Measurements from ENCODE around the gene RBM12.
A peak's percentile ranks its signal among the peaks of the same experiment; 100 is the strongest.
"Not testable (repeated sequence)": the region's sequence is repeated elsewhere in the genome, so short reads cannot be mapped to it uniquely, and the experiment has no call there.

The RBM12 gene

DNA sequence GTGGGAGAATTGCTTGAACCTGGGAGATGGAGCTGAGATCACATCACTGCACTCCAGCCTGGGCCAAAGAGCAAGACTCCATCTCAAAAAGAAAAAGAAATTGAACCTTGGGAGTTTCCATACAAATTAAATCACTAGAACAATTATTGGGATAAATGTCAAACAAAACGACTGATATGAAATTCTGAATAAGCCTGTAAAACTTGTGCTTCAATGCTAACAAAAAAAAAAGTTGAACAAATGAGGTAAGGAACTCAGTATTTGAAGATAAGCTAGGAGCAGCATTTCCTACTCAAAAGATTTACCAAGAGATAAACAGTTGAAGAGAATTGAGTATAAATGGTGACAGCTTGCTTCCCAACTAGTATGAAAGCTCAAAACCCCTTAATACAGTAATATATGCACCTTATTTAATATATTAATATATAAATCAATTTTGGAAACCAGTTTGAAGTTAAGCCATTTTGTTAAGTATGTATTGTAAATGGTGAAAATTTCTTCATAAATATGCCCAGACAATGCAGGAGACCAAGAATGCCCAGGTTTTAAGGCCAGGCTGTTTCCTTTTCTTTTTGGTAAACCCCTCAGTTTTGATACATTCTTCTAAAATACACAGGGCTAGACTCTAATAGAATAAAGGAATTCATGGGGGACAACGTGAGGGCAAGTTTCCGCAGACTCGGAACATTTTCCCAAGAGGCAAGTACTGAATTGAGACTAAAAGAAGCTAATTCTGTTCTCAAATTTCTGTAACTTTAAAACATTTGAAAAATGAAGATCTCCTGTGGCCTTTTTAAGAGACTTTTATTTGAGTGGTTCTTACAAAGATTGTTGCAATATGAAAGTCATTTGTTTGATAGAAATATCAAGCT lies 38.4 kb upstream of the RBM12 start:
- Mint-ChIP-seq H3K36me3 (ENCODE audit: low read depth) (peaks cover 51% of the 10 kb centered on the region), H3K4me3 (no peak overlapping the region), H3K27ac (peak overlapping the region; percentile 21), H3K4me1 (ENCODE audit: low read depth) (peaks cover 26% of the 10 kb centered on the region), H3K27me3 (ENCODE audit: low read depth) (no peaks in the 10 kb centered on the region), H3K9me3 (no peaks in the 10 kb centered on the region)

DNA sequence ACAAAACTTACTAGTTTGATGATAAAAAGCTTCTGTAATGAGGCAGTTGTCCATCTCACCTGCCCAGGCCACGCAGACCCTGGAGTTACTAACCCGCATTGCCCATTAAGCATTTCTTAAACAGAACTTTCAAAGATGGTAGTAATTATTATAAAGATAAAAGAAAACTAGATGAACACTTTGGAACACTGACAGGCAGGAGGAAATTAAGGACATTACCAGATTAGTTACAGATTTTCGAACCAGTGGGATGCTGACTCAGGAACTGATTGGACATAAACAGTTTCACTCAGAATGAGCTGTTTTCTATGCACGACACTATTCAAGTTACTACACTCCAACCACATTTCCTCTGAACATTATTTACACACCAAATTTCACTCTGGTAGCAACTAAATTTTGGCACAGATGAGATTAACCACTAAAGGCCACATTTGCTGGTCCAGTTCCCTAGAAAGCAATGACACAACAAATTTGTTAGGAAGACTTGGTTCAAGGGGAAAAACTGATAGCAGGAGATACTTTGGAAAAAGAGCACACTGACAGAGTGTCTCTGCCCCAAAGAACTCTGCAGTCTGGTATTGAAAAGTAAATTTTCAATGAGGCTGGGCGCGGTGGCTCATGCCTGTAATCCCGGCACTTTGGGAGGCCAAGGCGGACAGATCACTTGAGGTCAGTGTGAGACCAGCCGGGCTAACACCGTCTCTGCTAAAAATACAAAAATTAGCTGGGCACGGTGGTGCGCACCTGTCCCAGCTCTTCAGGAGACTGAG lies 37.5 kb upstream of the RBM12 start:
- H3K27ac Mint-ChIP-seq, result peak overlapping the region; percentile 70
- H3K4me3 Mint-ChIP-seq, result no peak overlapping the region

DNA sequence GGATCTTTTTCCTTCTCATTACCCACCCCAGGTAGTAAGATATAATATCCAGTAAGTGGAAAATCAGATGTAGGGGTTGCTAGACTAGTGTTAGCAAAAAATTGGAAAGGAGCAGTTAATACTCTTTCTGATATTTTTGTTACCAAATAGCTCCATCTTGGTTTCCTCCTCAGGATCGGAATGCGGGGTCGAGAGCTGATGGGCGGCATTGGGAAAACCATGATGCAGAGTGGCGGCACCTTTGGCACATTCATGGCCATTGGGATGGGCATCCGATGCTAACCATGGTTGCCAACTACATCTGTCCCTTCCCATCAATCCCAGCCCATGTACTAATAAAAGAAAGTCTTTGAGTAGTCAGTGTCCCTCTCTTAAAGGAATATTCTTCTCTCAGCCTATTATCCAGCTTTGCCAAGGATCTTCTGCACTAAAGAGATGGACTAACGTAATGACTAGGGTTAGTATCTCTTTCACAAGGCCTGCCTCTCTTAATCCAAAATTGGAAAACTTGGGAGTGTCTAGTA lies 36.0 kb upstream of the RBM12 start:
- Mint-ChIP-seq H3K4me1 (ENCODE audit: low read depth) (peaks cover 35% of the 10 kb centered on the region), H3K36me3 (ENCODE audit: low read depth) (peaks cover 49% of the 10 kb centered on the region), H3K27me3 (ENCODE audit: low read depth) (no peaks in the 10 kb centered on the region), H3K9me3 (no peaks in the 10 kb centered on the region), H3K4me3 (peak overlapping the region; percentile 89), H3K27ac (peak overlapping the region; percentile 42)

More for the DNA sequence above, 37.5 kb upstream of the RBM12 start:
- Mint-ChIP-seq H3K36me3 (ENCODE audit: low read depth) (peaks cover 56% of the 10 kb centered on the region), H3K27me3 (ENCODE audit: low read depth) (no peaks in the 10 kb centered on the region), H3K9me3 (no peaks in the 10 kb centered on the region), H3K4me1 (ENCODE audit: low read depth) (peaks cover 34% of the 10 kb centered on the region)

DNA sequence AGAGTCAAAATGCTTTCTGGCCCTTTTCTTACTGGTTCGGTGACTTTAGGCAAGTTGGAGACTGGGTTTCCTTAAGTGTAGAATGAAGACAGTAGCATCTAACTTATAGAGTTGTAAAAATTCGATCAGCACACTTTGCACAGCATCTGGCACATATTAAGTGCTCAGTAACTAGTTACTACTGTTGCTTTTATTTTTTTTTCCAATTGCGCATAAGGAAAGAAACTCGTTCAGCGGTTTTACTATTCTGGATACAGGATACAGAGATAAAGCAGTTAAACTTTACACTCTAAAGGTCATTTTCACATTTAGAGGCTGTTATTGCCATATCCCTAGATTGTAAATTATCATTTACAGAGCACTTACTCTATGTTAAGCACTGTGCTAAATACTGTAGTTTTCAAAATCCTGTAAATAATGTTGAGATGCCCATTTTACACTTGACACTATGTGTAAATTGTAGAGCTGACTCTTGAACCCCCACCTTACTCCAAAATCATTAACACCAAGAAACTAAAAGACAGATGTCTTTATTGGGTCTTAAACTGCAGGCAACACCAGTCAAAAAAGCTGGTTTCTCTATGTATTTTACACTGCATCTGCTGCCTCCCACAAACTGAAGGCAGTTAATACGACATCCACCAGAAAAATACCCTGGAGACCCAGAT lies 35.4 kb upstream of the RBM12 start:
- H3K4me1 Mint-ChIP-seq (ENCODE audit: low read depth), result peaks cover 35% of the 10 kb centered on the region
- peak overlapping the region; percentile 89 for H3K4me3 Mint-ChIP-seq
- peak overlapping the region; percentile 90 for H3K27ac Mint-ChIP-seq
- peaks cover 49% of the 10 kb centered on the region for H3K36me3 Mint-ChIP-seq (ENCODE audit: low read depth)
- H3K9me3 Mint-ChIP-seq, result no peaks in the 10 kb centered on the region
- H3K27me3 Mint-ChIP-seq (ENCODE audit: low read depth), result no peaks in the 10 kb centered on the region

DNA sequence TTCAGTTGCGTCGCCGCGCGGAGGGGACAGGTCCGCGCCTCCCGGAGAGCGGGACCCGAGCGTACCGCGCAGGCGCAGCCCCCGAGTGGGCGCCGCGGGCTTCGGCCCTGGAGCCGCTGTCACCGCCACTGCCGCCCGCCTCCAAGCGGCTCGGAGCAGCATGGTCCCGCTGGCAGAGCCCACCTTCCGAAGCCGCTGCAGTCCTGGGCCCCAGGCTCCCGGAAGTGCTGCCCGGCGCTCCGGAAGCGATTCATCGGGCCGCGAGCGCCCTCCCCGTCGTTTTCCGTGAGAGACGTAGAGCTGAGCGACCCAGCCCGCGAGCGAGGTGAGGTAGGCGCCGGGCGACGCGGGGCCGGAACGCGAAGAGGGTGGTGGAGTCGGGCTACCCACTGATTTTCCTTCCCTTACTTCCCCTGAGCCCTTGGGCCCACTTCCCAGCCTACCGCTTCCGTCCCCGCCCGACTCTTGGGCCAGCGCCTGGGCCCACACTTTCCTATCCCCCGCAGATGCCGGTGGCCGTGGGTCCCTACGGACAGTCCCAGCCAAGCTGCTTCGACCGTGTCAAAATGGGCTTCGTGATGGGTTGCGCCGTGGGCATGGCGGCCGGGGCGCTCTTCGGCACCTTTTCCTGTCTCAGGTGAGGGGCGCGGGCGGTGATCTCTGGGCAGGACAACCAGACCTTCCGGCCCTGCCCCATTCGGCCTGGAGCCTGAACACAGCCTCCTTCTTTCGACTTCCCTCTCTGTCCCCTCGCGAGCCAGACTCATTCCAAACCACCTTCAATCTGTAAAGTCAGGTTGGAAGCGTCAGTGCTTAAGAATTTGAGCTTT lies 34.6 kb upstream of the RBM12 start, which contains the start of the genes NFS1 and ROMO1:
Gene NFS1 (minus strand): TSS at position 226 of the 830 bp plus-strand sequence. CDS start 64 bp downstream, at position 162.
Gene ROMO1 (plus strand): TSS at position 279 of the 830 bp plus-strand sequence. CDS start 228 bp downstream, at position 507.
- peaks cover 44% of the 10 kb centered on the region for H3K36me3 Mint-ChIP-seq (ENCODE audit: low read depth)
- peak within 1 kb of the TSS; percentile 89 for H3K4me3 Mint-ChIP-seq
- H3K4me1 Mint-ChIP-seq (ENCODE audit: low read depth), result peaks cover 33% of the 10 kb centered on the region
- H3K27ac Mint-ChIP-seq, result peak within 1 kb of the TSS; percentile 90
- no peaks in the 10 kb centered on the region for H3K9me3 Mint-ChIP-seq
- H3K27me3 Mint-ChIP-seq (ENCODE audit: low read depth), result no peaks in the 10 kb centered on the region

DNA sequence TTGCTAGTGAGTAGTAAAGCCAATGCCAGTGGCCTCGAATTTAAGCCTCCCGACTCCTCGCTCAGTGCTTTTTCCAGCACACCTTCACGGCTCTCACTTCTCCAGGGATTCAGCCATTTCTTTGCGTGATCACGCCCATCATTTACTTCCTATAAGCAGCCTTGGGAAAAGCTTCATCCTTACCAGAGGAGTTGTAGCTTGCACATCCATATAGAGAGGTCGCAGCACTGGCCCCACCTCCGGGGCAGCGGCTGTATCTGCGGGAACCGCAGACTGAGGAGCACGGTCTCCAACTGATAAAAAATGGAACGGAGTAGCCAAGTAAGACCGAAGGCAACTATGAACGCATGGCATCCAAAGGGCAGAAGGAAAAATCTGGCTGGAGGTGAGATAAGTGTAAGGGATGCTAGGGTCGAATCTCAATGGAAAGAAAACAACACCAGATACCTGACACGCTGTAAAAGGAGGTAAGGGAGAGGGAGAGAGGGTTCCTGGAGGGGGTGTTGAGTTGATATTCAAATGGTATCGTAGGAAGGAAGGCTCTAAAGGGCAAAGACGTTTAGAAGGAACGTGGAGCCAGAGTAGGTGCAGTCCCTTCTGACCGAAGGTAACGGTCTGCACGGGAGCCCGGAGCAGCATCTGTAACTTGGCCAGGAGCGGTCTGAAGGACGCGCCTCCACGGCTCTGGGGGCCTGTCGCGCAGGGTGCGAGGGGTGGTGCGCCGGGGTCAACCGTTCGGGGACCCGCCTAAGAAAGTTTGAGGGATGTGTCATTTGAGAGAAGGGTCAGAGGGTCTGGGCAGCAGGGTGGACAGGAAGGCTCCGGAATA lies 33.8 kb upstream of the RBM12 start:
- H3K27me3 Mint-ChIP-seq (ENCODE audit: low read depth), result no peaks in the 10 kb centered on the region
- peak overlapping the region; percentile 85 for H3K27ac Mint-ChIP-seq
- H3K4me1 Mint-ChIP-seq (ENCODE audit: low read depth), result peaks cover 30% of the 10 kb centered on the region
- H3K9me3 Mint-ChIP-seq, result no peaks in the 10 kb centered on the region
- peak overlapping the region; percentile 87 for H3K4me3 Mint-ChIP-seq
- peaks cover 35% of the 10 kb centered on the region for H3K36me3 Mint-ChIP-seq (ENCODE audit: low read depth)

DNA sequence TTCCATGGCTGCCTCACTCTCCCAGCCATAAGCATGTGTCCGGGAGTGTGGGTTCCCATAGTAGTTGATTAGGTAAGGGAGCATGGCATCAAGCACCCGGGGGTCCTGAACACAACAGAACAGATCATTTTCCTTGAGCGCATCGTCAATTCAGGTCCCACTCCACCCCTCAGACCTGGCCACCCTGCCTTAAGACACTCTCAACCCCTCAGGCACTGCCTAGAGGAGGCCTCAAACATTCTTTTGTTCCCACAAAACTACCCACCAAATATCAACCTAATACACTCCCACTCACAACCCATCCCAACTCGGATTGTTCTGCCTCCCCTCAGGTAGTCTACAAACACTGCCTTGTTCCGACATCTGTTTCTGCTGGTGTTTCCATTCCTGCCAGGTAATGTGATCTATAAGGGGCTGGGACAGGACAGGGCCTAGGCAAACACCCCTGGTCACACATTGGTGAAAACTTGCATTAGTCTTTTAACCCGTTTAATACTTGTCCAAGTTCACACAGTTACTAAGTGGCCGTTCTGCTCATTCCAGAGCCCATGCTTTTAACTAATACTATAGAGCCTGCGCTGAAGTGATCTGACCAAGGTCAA lies 33.1 kb upstream of the RBM12 start:
- Mint-ChIP-seq H3K4me3 (peak overlapping the region; percentile 87), H3K4me1 (ENCODE audit: low read depth) (peaks cover 29% of the 10 kb centered on the region), H3K9me3 (no peaks in the 10 kb centered on the region), H3K27me3 (ENCODE audit: low read depth) (no peaks in the 10 kb centered on the region), H3K36me3 (ENCODE audit: low read depth) (peaks cover 31% of the 10 kb centered on the region), H3K27ac (peak overlapping the region; percentile 85)

DNA sequence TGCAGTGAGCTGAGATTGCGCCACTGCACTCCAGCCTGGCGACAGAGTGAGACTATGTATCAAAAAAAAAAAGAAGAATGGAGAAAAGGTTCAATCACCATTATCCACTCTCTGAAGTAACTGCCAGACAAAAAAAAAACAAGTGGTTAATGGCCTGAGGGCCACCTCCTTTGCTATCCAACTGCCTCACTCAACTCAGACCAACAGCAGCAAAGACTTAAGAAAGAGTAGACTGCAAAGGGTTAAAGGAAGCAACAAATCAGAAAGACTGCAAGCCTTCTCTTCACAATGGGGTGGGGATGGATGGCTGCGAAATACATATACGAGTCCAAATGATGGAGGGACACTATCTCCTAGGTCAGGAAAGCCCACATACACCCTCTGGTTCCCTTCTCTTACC lies 31.3 kb upstream of the RBM12 start:
- H3K27ac Mint-ChIP-seq, result no peak overlapping the region
- peaks cover 21% of the 10 kb centered on the region for H3K36me3 Mint-ChIP-seq (ENCODE audit: low read depth)
- peaks cover 28% of the 10 kb centered on the region for H3K4me1 Mint-ChIP-seq (ENCODE audit: low read depth)
- H3K27me3 Mint-ChIP-seq (ENCODE audit: low read depth), result no peaks in the 10 kb centered on the region
- no peak overlapping the region for H3K4me3 Mint-ChIP-seq
- no peaks in the 10 kb centered on the region for H3K9me3 Mint-ChIP-seq

DNA sequence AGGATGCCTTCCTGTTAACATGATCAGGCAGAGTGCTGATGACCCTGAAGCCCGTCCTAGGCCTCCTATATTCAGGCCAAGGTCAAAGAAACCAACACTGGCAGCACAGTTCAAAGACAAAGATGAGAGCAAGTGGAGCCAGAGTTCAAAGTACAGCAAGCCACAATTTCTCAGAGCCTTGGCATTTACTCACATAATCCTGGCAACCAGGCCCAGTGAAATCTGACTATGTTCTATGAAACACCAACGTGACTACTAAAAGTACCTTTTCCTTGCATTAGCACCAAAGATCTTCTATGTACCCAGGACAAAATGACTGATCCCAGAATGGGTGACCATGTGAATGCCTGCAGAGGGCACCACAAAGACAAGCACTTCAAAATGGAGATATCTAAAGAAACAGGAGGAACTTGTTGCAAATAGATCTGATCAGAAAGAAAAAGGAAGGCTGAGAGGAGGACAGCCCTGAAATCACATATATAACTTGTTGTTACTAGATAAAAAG lies 30.6 kb upstream of the RBM12 start:
- Mint-ChIP-seq H3K4me3 (no peak overlapping the region), H3K27me3 (ENCODE audit: low read depth) (no peaks in the 10 kb centered on the region), H3K36me3 (ENCODE audit: low read depth) (peaks cover 24% of the 10 kb centered on the region), H3K9me3 (no peaks in the 10 kb centered on the region), H3K4me1 (ENCODE audit: low read depth) (peaks cover 22% of the 10 kb centered on the region), H3K27ac (no peak overlapping the region)

DNA sequence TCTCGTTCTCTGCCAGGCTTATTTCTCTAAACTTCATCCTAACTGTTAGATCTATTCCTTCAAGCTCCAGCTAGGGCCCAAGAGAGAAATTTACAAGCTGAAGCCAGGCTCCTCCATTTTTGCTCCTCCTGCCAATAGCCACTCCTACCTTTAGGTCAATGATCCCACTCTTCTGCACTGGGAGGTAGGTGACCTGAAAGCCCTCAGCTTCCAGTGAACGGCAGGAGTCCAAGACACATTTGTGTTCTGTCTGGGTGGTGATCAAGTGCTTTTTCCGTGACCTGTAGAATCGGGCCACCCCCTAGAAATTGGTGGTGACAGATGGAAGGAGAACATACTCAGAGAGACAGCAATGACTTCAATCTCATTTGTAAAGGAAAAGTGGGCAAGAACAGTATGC lies 25.6 kb upstream of the RBM12 start:
- H3K27ac Mint-ChIP-seq, result no peak overlapping the region
- H3K4me3 Mint-ChIP-seq, result no peak overlapping the region
- peaks cover 26% of the 10 kb centered on the region for H3K36me3 Mint-ChIP-seq (ENCODE audit: low read depth)
- H3K4me1 Mint-ChIP-seq (ENCODE audit: low read depth), result no peaks in the 10 kb centered on the region
- no peaks in the 10 kb centered on the region for H3K9me3 Mint-ChIP-seq
- H3K27me3 Mint-ChIP-seq (ENCODE audit: low read depth), result no peaks in the 10 kb centered on the region

DNA sequence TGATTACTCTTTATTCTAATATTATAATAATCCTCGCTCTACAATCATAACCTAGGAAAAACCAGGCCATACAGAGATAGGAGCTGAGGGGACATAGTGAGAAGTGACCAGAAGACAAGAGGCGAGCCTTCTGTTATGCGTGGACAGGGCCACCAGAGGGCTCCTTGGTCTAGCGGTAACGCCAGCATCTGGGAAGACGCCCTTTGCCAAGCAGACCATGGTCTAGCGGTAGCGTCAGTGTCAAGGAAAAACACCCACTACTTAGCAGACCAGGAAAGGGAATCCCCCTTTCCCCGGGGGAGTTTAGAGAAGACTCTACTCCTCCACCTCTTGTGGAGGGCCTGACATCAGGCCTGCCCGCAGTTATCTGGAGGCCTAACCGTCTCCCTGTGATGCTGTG lies 22.2 kb upstream of the RBM12 start:
- not testable (repeated sequence) for H3K9me3 Mint-ChIP-seq; H3K4me3 Mint-ChIP-seq; H3K27ac Mint-ChIP-seq; H3K4me1 Mint-ChIP-seq (ENCODE audit: low read depth); H3K27me3 Mint-ChIP-seq (ENCODE audit: low read depth)
- peaks cover 21% of the 10 kb centered on the region for H3K36me3 Mint-ChIP-seq (ENCODE audit: low read depth)

DNA sequence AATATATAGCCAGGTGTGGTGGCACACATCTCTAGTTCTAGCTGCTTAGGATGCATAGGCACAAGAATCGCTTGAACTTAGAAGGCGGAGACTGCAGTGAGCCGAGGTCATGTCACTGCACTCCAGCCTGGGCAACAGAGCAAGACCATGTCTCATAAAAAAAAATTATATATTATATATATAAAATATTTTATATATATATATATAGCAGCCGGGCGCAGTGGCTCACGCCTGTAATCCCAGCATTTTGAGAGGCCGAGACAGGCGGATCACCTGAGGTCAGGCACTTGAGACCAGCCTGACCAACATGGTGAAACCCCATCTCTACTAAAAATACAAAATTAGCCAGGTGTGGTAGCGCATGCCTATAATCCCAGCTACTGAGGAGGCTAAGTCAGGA lies 20.7 kb upstream of the RBM12 start:
- not testable (repeated sequence) for H3K4me3 Mint-ChIP-seq; H3K27ac Mint-ChIP-seq; H3K27me3 Mint-ChIP-seq (ENCODE audit: low read depth); H3K9me3 Mint-ChIP-seq; H3K4me1 Mint-ChIP-seq (ENCODE audit: low read depth)
- peaks cover 18% of the 10 kb centered on the region for H3K36me3 Mint-ChIP-seq (ENCODE audit: low read depth)
